Measurements from ENCODE around the gene PIGU.

- TF ChIP-seq POLR2AphosphoS5 (IDR thresholded peaks at IDR 0.05; ENCODE audit: low read depth, low read length), result no peak
- TF ChIP-seq, protein P1, sequence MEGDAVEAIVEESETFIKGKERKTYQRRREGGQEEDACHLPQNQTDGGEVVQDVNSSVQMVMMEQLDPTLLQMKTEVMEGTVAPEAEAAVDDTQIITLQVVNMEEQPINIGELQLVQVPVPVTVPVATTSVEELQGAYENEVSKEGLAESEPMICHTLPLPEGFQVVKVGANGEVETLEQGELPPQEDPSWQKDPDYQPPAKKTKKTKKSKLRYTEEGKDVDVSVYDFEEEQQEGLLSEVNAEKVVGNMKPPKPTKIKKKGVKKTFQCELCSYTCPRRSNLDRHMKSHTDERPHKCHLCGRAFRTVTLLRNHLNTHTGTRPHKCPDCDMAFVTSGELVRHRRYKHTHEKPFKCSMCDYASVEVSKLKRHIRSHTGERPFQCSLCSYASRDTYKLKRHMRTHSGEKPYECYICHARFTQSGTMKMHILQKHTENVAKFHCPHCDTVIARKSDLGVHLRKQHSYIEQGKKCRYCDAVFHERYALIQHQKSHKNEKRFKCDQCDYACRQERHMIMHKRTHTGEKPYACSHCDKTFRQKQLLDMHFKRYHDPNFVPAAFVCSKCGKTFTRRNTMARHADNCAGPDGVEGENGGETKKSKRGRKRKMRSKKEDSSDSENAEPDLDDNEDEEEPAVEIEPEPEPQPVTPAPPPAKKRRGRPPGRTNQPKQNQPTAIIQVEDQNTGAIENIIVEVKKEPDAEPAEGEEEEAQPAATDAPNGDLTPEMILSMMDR (IDR thresholded peaks at IDR 0.05 in 2 of 3, conservative IDR thresholded peaks at IDR 0.05 in 1 of 3; ENCODE audit: borderline replicate concordance in 1 of 3, insufficient read depth in 1 of 3, low read depth in 2 of 3, low read length in 2 of 3), result no peak
- TF ChIP-seq CBX3 (IDR thresholded peaks at IDR 0.05; ENCODE audit: low read depth), result no peak
- no peak for TF ChIP-seq ZNF274 (IDR thresholded peaks at IDR 0.05; ENCODE audit: low read depth, low read length)
- no peak for TF ChIP-seq SIN3A (IDR thresholded peaks at IDR 0.05; ENCODE audit: low read depth)
- TF ChIP-seq YY1 (IDR thresholded peaks at IDR 0.05; ENCODE audit: extremely low read depth, insufficient replicate concordance, low read depth, low read length), result no peak
- TF ChIP-seq POLR2A (IDR thresholded peaks at IDR 0.05; ENCODE audit: borderline replicate concordance, extremely low read depth, insufficient read depth, insufficient read length), result no peak
- no peak for TF ChIP-seq JUND (IDR thresholded peaks at IDR 0.05)
- no peak for TF ChIP-seq ATF3 (IDR thresholded peaks at IDR 0.05)
Measured at GRCh38 chr20:34680586-34681175, 3.8 kb upstream of the PIGU start.
